GM18520 (cell line): ENCODE measurements around the gene KLHL42.
A peak's percentile ranks its signal among the peaks of the same experiment; 100 is the strongest.
"Not testable (repeated sequence)": the region's sequence is repeated elsewhere in the genome, so short reads cannot be mapped to it uniquely, and the experiment has no call there.

Experiments used
- ATAC-seq: cut with Tn5 transposase; IDR thresholded peaks from one replicate; pipeline ENCODE4 v1.9.1; 2021; ENCODE audit not compliant: unreplicated experiment

Gene KLHL42

GRCh38 chr12:27779920-27780611 lies at the start of gene KLHL42, which contains the start of gene MANSC4:
TSS of gene KLHL42 (plus strand) at chr12:27780233. CDS start at chr12:27780331, 98 bp downstream.
TSS of gene MANSC4 (minus strand) at chr12:27780236. CDS start at chr12:27771276, 8,960 bp downstream.
- ATAC-seq, result peak; percentile 57

GRCh38 chr12:27732281-27732680 lies 47.8 kb upstream of the KLHL42 start:
- ATAC-seq, result no peak

- no peak for ATAC-seq
These were observed 46.9 kb upstream of the KLHL42 start for GRCh38 chr12:27733052-27733656.

DNA sequence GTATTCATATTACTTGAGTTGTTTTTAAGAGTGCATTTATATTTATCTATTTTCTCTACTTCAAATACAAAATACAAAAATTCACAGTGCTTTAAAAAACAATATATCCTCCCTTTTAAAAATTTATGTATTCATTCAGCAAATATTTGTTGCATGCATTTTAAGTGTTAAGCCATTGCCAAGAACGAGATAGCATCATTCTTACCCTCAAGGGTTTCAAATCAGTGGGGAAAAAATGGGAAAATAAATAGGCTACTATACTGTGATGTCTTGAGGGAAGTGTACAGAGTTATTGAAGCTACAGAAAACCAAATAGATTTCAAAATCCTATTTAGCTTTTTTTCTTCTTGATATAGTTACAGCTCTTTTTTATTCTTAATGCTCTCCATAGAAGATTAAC lies 46.2 kb upstream of the KLHL42 start:
- no peak for ATAC-seq

GRCh38 chr12:27734321-27734720 lies 45.7 kb upstream of the KLHL42 start:
- not testable (repeated sequence) for ATAC-seq

- no peak for ATAC-seq
These were observed 36.4 kb upstream of the KLHL42 start for GRCh38 chr12:27743601-27744000.

- ATAC-seq, result not testable (repeated sequence)
These were observed 34.3 kb upstream of the KLHL42 start for GRCh38 chr12:27745734-27746133.

- no peak for ATAC-seq
These were observed 32.8 kb upstream of the KLHL42 start for GRCh38 chr12:27747111-27747820.

- ATAC-seq, result no peak
These were observed 28.5 kb upstream of the KLHL42 start for GRCh38 chr12:27751386-27752047.

- ATAC-seq, result no peak
These were observed 25.2 kb upstream of the KLHL42 start for GRCh38 chr12:27754795-27755194.

DNA sequence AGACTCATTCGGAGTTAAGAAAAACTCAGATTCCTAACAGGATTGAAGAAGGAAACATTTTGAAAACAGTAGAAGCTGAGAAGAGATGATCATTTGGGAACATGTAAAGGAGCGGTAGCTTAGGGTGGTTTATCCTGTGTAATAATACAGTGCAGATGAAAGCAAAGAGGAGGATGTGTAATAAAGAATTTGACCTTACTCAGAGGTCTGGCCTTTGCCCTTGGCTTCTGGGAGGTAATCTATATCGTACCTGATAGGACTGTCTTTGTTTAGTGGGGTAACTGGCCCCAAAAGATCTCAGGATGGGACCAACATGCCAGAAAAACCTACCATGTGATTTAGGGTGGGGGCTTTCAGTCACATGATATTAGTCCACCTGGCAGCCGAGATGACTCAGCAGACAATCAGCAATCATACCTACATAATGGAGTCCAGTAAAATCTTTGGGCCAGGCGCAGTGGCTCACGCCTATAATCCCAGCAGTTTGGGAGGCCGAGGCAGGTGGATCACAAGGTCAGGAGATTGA lies 23.3 kb upstream of the KLHL42 start:
- no peak for ATAC-seq

- no peak for ATAC-seq
These were observed 17.3 kb upstream of the KLHL42 start for GRCh38 chr12:27762757-27763156.

GRCh38 chr12:27766587-27766986 lies 13.4 kb upstream of the KLHL42 start:
- ATAC-seq, result no peak

- ATAC-seq, result no peak
These were observed 10.8 kb upstream of the KLHL42 start for GRCh38 chr12:27769142-27769673.

DNA sequence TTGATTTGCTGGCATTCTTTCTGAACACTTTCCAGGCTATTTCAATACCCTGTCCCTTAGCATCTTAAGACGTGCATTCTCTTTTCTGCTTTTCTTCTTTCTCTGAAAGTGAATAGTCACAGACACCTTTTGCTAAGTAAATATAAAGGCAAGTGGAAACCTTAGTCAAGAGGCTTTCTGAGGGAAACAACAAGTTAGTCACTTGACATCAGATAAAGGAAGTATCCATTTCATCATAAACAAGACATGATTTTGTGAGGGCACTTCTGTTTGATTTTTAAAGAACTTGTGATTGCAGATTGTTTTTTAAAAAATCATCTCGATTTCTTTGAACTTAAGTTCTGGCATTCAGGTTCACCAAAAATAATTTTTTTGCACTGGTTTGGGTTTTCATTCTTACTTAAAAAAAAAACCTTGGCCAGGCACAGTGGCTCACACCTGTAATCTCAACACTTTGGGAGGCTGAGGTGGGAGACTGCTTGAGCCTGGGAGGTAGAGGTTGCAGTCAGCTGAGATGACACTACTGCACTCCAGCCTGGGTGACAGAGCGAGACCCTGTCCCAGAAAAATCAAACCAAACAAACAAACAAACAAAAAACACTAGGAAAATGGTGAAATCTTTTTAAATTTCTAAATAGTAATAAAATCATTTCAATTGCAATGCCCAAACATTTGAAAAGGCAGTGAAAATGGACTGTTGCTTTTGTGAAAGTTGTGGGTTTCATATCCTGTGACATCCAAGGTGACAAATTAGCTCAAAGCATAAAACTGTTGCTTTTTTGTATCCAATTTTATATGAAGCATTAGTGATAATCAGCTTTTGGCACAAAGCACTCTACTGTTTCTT lies 8.3 kb upstream of the KLHL42 start:
- ATAC-seq, result no peak

- ATAC-seq, result no peak
These were observed 7.5 kb upstream of the KLHL42 start for GRCh38 chr12:27772328-27773049.

GRCh38 chr12:27777141-27777540 lies 2.9 kb upstream of the KLHL42 start:
- ATAC-seq, result no peak

- ATAC-seq, result no peak
These were observed 1.8 kb upstream of the KLHL42 start for GRCh38 chr12:27778206-27778605.

DNA sequence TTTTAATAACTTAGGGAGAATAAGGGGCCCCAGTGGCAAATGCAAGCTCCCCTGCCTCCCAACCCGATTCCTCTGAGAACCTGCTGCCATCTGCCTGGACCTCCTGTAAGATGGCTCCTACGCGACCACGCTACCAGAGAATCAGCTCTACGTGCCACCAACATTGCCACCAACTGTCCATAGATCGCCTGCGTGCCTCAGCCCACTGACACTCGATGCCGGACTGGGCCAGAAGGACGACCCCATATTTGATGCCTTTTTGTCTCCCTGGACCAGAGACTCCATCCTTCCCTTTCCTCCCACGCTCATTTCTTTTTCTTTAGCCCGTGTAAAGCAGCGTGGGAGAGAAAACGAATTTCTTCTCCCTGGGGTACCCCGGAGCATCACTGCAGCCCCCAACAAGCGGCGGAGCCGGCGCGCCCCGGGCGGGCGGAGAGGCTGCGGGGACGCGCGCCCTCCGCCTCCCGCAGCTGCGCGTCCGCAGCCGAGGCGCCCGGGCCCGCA lies 565 bp upstream of the KLHL42 start:
- ATAC-seq, result no peak
